Erythroblast (primary cell): ENCODE data around the gene FANK1.

Experiments
- DNase-seq, 2 experiments: peaks; one replicate each; lab custom pipeline; 2025; lab: John Stamatoyannopoulos, UW
- GATA1 ChIP-seq: IDR thresholded peaks from 2 replicates; pipeline ENCODE4 v1.6.1; 2011; ENCODE audit warnings: low read depth, mild to moderate bottlenecking, control low read depth, low read length, moderate library complexity
- POLR2A ChIP-seq: IDR thresholded peaks from 2 replicates; pipeline ENCODE4 v1.6.1; 2011; ENCODE audit warnings: mild to moderate bottlenecking, low read length

Gene FANK1

GRCh38 chr10:125896088-125896934 lies at the start of gene FANK1:
Gene FANK1, plus strand, starts transcription at chr10:125896564. Its CDS starts 79 bp downstream, at chr10:125896643.
- TF ChIP-seq POLR2A: peak; percentile 33
- peak; percentile 93 to 95 for DNase-seq

- no peak for TF ChIP-seq GATA1
- no peak for TF ChIP-seq POLR2A
- no peak for DNase-seq
Observed at GRCh38 chr10:125846894-125847293, 49.5 kb upstream of the FANK1 start.

GRCh38 chr10:125848371-125848770 lies 48.0 kb upstream of the FANK1 start:
- no peak for DNase-seq
- TF ChIP-seq POLR2A (no peak), GATA1 (no peak)

DNA sequence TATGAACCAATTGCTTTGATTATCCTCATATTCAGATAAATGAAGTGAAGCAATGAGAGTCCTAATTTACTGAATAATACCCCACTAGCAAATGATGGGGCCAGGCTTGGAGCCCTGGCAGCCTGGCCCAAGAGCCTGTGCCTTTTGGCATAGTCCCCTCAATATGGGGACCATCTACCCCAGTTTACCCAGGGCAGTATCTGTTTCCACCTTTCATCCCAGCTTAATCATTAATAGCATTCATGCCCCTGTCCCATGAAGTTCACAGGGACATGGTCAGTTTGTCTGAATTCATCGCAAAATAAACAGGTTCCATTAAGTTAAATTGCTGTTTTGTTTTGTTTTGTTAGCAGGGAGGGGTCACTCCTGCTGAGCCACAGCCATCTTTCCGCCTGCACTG lies 47.5 kb upstream of the FANK1 start:
- TF ChIP-seq POLR2A (no peak), GATA1 (no peak)
- no peak for DNase-seq

DNA sequence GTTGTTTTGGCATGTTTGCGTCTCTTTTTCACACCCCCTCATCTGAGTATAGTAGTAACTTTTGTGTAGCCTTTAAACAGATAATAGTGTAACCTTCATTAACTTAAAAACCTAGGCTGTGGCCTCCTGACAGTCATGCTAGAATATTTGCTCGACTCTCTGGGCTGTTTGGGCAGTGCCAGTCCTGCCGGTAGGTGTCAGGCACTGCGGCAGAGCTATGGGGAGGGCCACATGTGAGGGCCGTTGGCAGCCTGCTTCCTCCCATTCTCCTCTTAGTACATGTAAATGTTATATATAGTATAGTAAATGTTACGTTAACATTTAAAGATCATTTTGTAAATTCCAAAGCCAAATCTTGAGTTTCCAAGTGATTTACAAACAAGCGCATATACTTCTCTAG lies 46.9 kb upstream of the FANK1 start:
- no peak for DNase-seq
- no peak for TF ChIP-seq POLR2A
- TF ChIP-seq GATA1: no peak

DNA sequence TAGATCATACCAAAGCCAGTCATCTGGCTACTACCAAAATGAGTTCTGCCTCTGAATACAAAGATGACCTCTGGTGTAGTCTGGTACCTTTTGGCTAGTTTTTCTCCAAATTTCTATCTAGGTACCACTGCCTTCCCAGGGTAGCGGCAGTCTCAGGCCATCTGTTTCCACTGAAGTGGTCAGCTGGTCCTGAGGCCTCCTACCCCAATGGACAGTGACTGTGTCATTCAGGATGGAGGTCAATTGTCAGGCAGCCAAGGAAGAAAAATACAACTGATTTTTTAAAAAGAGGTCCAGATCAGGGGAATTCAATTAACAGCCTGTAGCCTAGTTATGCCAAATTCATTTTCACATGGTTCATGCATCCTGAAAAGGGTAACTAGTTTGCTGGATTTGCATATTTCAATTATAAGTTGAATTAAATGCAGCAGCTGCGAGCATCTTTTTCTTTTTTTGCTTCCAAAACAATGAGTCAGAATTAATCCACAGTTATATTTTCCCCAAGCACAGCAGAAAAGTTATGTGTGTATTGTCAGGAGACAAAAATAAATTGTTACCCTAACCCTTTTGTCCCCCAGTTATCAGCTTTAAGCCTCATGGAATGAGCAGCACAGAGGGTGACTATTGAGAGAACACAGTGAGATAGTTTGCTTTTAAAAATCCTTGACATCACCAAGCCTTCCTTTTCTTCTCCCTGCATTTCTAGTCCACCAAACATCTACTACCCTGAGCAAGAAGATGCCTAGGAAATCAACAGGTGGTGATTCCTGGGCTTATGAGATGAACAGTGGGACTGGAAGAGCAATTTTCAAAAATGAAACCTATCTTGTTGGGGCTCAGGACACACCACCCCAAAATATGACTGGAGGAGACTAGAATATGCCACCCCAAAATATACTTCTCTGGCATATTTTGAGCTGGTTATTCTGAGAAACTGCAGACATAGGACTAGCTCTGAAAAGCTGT lies 45.3 kb upstream of the FANK1 start:
- no peak for DNase-seq
- no peak for TF ChIP-seq POLR2A
- no peak for TF ChIP-seq GATA1

GRCh38 chr10:125852487-125852886 lies 43.9 kb upstream of the FANK1 start:
- no peak for DNase-seq
- TF ChIP-seq GATA1 (no peak), POLR2A (no peak)

DNA sequence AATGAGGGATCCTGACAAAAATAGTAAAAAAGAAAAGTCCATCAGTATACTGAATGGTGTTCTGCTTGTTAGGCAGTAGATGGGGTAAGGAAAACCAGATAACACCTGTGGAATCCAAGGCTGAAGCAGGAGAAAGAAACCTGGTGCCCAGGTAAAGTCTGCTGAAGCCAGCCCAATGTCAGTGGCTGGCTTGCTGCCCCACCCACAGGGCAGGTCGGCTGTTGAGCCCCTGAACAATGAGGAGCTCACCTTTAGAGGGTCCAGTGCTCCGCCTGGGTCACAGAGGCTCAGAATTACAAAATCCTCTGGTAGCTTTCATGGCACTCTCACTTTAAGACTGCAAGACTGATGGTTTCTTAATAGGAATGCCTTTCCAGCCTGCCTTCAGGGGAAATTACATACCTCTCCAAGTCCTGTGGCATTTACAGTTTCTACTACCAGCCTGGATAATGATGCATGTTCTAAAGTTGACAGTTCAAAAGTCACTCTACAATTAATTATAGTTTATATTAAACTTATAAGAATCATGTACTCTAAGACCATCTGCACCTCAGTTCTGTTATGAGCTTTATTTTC lies 39.1 kb upstream of the FANK1 start:
- TF ChIP-seq GATA1 (no peak), POLR2A (no peak)
- no peak for DNase-seq

GRCh38 chr10:125859128-125859817 lies 37.1 kb upstream of the FANK1 start:
- TF ChIP-seq GATA1 (no peak), POLR2A (no peak)
- no peak for DNase-seq

DNA sequence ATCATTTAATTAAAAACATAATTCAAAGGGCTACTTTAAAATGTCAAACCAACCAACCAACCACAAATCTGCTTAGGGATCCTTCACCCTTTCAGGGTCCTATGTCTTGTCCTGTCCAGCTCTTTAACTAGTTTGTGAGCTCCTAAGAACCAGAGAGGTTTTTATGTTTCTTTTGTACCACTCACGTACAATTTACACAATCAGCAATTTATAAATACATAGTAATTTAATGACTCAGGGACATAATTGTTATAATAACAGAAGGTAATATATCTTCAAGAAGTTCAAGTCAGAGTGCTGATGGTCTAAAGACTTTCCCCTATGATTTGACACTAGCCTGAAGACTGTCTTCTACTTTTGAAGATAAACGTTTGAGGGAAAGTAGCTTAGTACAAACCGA lies 31.2 kb upstream of the FANK1 start:
- TF ChIP-seq GATA1 (no peak), POLR2A (no peak)
- DNase-seq: no peak

DNA sequence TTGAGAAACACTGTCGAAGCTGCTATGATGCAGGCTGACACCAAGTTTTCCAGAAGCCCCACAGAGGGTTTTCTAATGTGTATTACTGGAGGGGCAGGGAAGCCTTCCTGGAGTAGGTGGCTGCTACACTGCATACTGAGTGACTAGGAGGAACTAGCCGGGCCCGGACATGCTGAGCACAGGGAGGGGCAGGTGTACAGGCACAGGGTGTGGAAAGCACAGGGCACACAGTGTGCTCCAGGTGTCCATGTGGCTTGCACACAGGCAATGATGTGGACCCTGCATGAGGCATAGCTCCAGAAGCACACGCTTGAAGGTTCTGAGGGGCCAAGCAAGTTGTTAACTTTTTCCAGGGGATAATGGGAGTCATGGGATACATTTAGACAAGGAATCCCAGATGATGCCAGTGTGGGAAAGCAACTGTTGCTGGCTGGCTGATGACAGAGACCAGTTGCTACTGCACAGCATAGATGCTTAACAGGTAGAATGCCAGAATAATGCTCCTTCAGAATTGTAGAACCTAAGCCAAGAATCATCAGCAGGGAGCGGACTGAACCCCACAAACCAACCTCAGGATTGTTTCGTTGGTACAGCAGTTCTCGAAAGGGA lies 29.8 kb upstream of the FANK1 start:
- TF ChIP-seq POLR2A (no peak), GATA1 (no peak)
- no peak for DNase-seq

DNA sequence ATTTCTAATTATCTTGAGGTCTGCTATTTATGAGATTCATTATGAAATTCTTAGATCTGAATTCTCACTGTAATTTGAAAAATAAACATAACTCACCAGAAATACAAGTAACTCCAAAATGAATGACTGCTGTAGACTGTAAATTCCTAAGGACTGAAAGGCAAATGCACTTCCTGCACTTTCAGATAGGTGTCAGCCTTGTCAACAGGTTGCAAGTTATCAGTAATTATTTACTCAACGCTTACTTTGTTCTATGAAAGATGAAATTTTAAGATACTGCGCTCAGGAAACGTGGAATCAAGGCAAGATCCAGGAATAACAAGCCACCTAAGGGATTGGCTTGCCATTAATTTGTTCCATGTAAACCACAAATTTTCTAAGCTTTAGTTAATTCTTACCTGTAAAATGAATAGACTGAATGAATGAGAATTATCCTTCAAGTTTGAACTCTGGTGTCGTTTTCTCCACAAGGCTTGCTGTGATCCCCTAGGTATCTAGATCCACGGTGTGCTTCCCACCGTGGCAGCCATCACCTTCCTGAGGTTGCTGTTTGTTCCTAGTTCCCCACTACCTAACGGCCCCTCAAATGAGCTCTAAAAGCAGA lies 27.9 kb upstream of the FANK1 start:
- peak; percentile 74 to 81 for DNase-seq
- TF ChIP-seq POLR2A (no peak), GATA1 (no peak)

GRCh38 chr10:125871338-125871737 lies 25.0 kb upstream of the FANK1 start:
- TF ChIP-seq POLR2A (no peak), GATA1 (no peak)
- DNase-seq: no peak
